ENCODE data around the gene FAM163B. TPM values are rescaled to one million over a fixed set of nuclear protein-coding genes. Genes with fewer than 3 reads are reported as not detected.

Gene FAM163B
- total and polyA plus RNA-seq, 2 of the 8 experiments (the other 6 are each of a cell fraction or from before 2014, with no cell fraction given) = 0.63 to 1.0 TPM

DNA sequence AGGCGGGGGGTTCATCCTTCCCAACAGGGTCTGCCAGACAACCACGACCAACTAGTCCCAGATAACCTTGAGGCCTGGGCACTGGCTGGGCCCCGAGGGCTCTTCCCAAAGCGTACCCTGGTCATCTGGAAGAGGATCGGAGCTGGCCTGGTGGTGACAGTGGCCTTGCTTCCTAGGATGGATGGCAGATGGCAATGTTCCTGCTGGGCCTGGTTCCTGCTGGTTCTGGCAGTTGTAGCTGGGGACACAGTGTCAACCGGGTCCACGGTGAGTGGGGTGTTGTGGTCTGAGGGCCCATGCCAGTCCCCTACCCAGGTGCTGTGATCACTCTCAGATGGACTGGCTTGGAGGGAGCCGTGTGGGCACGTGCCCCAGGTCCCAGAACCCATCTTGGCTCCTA, 72.7 kb downstream of the FAM163B start:
- H3K9me3 ChIP-seq (ENCODE audit: insufficient read depth in 2 of 2, low read depth in 1 of 2, low read length in 1 of 2) = no peaks in the 10 kb centered on the region
- ChIA-PET CTCF (ENCODE audit: partially characterized antibody) (interaction anchor here (0.7 to 2.2 kb wide), 4 partner anchors 17 to 190 kb away, joined by 3 to 12 read pairs (median 4); no protein-coding TSS in a partner anchor), POLR2A (ENCODE audit: partially characterized antibody) (interaction anchor here (1.1 to 1.3 kb wide), 2 partner anchors 10 to 21 kb away, joined by 3 to 5 read pairs; no protein-coding TSS in a partner anchor)
- no peaks in the 10 kb centered on the region for H4K20me1 ChIP-seq (replicated peaks in 1 of 2; ENCODE audit: control insufficient read depth in 1 of 2, insufficient read depth in 2 of 2, low read length in 2 of 2)
- no peak overlapping the region for H3K4me2 ChIP-seq (ENCODE audit: insufficient read depth in 1 of 2, low read depth in 2 of 2, low read length in 2 of 2)
- no peaks in the 10 kb centered on the region for H3K79me1 ChIP-seq (ENCODE audit: low read depth, low read length)
- 87% methylated on average over 9 of the region's 9 CpGs; no CpG with 5 or more reads in 1 of the 2 experiments for WGBS, 2 experiments (ENCODE audit: extremely low coverage in 1 of 2, insufficient coverage in 1 of 2, insufficient read length in 1 of 2, insufficient replicate concordance in 2 of 2, low coverage in 1 of 2, low lambda C conversion rate in 2 of 2, missing lambda C conversion rate in 1 of 2)
- H3K4me1 ChIP-seq (replicated peaks in 1 of 4; ENCODE audit: control insufficient read depth in 3 of 4, insufficient read depth in 4 of 4, low read length in 3 of 4) = peaks cover 0 to 47% (median 23%) of the 10 kb centered on the region in 4 experiments; a peak in 6 of 7 replicates
- H2BK120ac ChIP-seq (replicated peaks; ENCODE audit: low read depth, low read length) = no peak overlapping the region
- H2AFZ ChIP-seq (ENCODE audit: low read length) = no peak overlapping the region
- H3K23me2 ChIP-seq (ENCODE audit: low read depth, low read length) = peaks cover 2% of the 10 kb centered on the region; the same call in 1 of the 2 replicates
- TF ChIP-seq EP300 (IDR thresholded peaks at IDR 0.05; ENCODE audit: borderline replicate concordance in 1 of 2, low read depth in 2 of 2, low read length in 2 of 2) (no peak), GABPA (IDR thresholded peaks at IDR 0.05; ENCODE audit: borderline replicate concordance, insufficient read depth, low read length) (no peak), NANOG (IDR thresholded peaks at IDR 0.05; ENCODE audit: insufficient read depth, low read depth, low read length, poor library complexity, severe bottlenecking) (no peak), BCL11A (IDR thresholded peaks at IDR 0.05; ENCODE audit: low read depth in 2 of 2, low read length in 2 of 2) (no peak), SP1 (IDR thresholded peaks at IDR 0.05; ENCODE audit: low read depth, low read length) (no peak), TAF1 (IDR thresholded peaks at IDR 0.05; ENCODE audit: low read depth, low read length) (no peak)
- TF ChIP-seq, protein P1, sequence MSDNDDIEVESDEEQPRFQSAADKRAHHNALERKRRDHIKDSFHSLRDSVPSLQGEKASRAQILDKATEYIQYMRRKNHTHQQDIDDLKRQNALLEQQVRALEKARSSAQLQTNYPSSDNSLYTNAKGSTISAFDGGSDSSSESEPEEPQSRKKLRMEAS (IDR thresholded peaks at IDR 0.05) = no peak
- H3K14ac ChIP-seq (ENCODE audit: insufficient read length) = no peak overlapping the region
- H3K4ac ChIP-seq (replicated peaks; ENCODE audit: insufficient read length, low read depth, low read length) = no peak overlapping the region
- H3K79me2 ChIP-seq (ENCODE audit: control insufficient read depth in 1 of 2, insufficient read depth in 2 of 2, low read length in 2 of 2) = no peaks in the 10 kb centered on the region
- no peak overlapping the region for H3K9ac ChIP-seq (replicated peaks in 1 of 4; ENCODE audit: extremely low read depth in 1 of 4, low read depth in 3 of 4, low read length in 3 of 4)
- peak overlapping the region; percentile 81; the same call in 1 of the 2 replicates for H2BK15ac ChIP-seq (ENCODE audit: low read length)
- DNase-seq (ENCODE audit: low read depth in 1 of 2, low spot score in 2 of 2) (no peak), FAIRE-seq (no peak)
- no peak overlapping the region for H3K4me3 ChIP-seq (ENCODE audit: extremely low read depth in 1 of 4, insufficient read depth in 2 of 4, low read depth in 3 of 4, low read length in 4 of 4)
- H2BK20ac ChIP-seq (ENCODE audit: low read length) = 0 out of 2 replicates have a peak overlapping the region, but pooled peaks have one; percentile 34
- no peaks in the 10 kb centered on the region for H3K36me3 ChIP-seq (ENCODE audit: control insufficient read depth in 2 of 4, insufficient read depth in 4 of 4, low read length in 3 of 4)
- H3K56ac ChIP-seq (replicated peaks; ENCODE audit: insufficient read length, low read depth, low read length) = no peak overlapping the region
- H3K27me3 ChIP-seq (replicated peaks in 1 of 4; ENCODE audit: control insufficient read depth in 3 of 4, extremely low read depth in 1 of 4, insufficient read depth in 3 of 4, low read length in 3 of 4) = peaks cover 0 to 27% (median 20%) of the 10 kb centered on the region in 4 experiments; a peak in 6 of 7 replicates
- H4K5ac ChIP-seq (ENCODE audit: insufficient read length, low read depth, low read length) = no peak overlapping the region
- H2AK5ac ChIP-seq (ENCODE audit: low read depth, low read length) = no peak overlapping the region
- H2BK5ac ChIP-seq (ENCODE audit: low read depth, low read length) = no peak overlapping the region
- peak overlapping the region; percentile 92; the same call in 1 of the 2 replicates for H2BK12ac ChIP-seq (ENCODE audit: low read depth, low read length)
- no peak overlapping the region for H4K91ac ChIP-seq (replicated peaks; ENCODE audit: insufficient read length, low read length)
- no peak overlapping the region for H3K18ac ChIP-seq (ENCODE audit: extremely low read depth, low read length)
- no peak overlapping the region for H3K23ac ChIP-seq (ENCODE audit: insufficient read length)
- H4K8ac ChIP-seq (ENCODE audit: extremely low read depth, insufficient read depth, low read length) = no peak overlapping the region
- no peak overlapping the region for H3K27ac ChIP-seq (ENCODE audit: low read depth, low read length)

Measured in H1 (cell line).